Posterior vena cava (tissue), 2 donors: ENCODE measurements around the gene SLC35G1. TPM values are rescaled to one million over a fixed set of nuclear protein-coding genes. Genes with fewer than 3 reads are reported as not detected.

ENCODE experiments used
- DNase-seq: peaks from one replicate; pipeline ENCODE4 v3.0.0-alpha.2; 2020; ENCODE audit warnings: low spot score
- intact Hi-C, 2 donors: fragments of 100-400 bp; cut with DNase I; formaldehyde crosslinking; loops; one replicate each; pipeline versions ENCODE4 v1.14.1 to v1.14.2; 2022 to 2023
- total RNA-seq, 2 donors: library from RNA; stranded (reverse); fragmentation: NEBNext Ultra II Directional; extraction: Animal tissue kit (Norgen Biotek cat#: 25700); gene quantifications; one replicate each; pipeline ENCODE4 v1.2.1, GENCODE V29; 2021
- donor health status: DM: yes; HTN: yes; CAD: no.
- donor health status: DM: yes; HTN: yes; CAD: no.

The SLC35G1 gene
- total RNA-seq, 2 donors from 2014 or later, result 2.7 to 3.1 TPM

GRCh38 chr10:93874309-93875031 lies 19.3 kb upstream of the SLC35G1 start:
- DNase-seq, result no peak
- intact Hi-C loops, result no loop called here

GRCh38 chr10:93875032-93875358 lies 18.8 kb upstream of the SLC35G1 start:
- DNase-seq, result no peak
- intact Hi-C loops, result no loop called here

DNA sequence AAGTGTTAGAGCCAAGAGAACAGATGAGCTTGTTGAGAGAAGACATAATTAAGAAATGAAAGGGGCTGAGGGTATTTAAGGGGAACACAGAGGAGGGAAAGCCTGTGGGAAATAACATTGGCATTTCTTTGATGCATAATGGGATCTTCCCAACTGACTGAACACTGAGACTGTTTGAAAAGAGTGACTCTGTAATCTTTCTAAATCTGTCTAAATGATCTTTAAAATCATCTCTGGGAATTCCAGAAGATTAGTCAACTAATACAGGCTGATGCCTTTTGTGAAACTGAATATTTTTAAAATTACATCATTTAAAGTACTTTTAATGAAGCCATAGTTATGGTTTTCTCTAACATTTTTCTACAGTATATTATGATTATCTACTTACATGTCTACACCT lies 17.4 kb upstream of the SLC35G1 start:
- intact Hi-C loops, result no loop called here
- DNase-seq, result no peak

GRCh38 chr10:93879273-93879672 lies 14.5 kb upstream of the SLC35G1 start:
- intact Hi-C loops, result no loop called here
- DNase-seq, result no peak

- intact Hi-C loops, result no loop called here
- DNase-seq, result no peak
Measured at GRCh38 chr10:93894516-93895378, 969 bp downstream of the SLC35G1 start.

- DNase-seq, result no peak
- intact Hi-C loops, result no loop called here
Measured at GRCh38 chr10:93897070-93897780, 3.4 kb downstream of the SLC35G1 start.

DNA sequence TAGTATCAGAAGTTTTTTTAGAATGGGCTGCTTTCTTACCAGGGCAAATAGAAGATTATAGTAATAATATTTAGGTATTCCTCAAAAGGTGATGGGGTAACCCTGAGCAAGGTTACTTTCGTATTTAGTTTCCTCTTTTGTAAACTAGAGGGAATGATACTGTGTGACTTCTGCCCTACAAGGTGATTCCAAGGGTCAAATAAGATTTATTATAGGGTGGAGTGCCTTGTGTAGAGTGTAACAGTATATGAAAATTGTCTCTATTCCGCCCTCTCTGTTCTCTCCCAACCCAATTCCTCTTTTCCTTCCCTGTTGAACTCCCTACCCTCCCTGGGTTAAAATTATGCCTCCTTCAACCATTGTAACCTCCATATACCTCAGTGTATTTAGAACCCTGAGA lies 5.3 kb downstream of the SLC35G1 start:
- DNase-seq, result no peak
- intact Hi-C loops, result no loop called here

DNA sequence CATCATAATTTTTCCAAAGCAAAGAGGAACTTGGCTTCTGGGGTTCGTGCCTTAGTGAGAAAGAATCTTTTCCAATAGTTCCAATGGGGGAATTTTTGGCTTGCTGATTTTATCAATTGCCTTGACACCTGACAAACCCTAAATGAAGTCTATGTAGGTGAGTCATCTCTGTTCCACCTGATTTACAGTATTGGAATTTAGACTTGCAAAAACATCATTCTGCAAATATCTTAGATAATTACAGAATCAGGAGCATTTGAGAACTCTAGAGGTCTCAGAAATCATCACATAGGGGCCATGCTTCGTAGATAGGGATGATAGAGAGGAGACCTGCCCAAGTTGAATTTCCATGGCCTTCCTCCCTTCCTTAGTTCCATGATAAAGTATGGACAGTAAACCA lies 9.3 kb downstream of the SLC35G1 start:
- no peak for DNase-seq
- intact Hi-C loops, result no loop called here

DNA sequence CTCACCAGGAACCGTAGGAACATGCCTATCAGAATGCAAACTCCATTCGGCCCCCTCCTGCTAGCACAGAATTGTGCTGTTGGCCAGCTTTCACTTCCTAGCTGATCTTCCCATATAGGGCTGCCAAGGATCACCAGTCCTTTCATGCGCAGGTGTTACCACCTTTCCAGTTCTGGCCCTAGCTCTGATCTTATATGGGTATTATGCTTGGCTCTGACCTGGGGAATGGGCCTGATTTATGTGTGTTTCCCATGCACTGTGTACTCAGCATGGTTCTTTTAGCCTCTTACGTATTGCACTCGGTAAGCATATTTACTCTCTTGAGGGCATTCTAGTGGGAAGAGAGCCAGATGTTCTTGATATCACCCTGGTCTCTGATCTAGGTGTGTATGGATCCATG lies 11.1 kb downstream of the SLC35G1 start:
- intact Hi-C loops, result no loop called here
- DNase-seq, result no peak

GRCh38 chr10:93907059-93907458 lies 13.3 kb downstream of the SLC35G1 start:
- no peak for DNase-seq
- intact Hi-C loops, result no loop called here

DNA sequence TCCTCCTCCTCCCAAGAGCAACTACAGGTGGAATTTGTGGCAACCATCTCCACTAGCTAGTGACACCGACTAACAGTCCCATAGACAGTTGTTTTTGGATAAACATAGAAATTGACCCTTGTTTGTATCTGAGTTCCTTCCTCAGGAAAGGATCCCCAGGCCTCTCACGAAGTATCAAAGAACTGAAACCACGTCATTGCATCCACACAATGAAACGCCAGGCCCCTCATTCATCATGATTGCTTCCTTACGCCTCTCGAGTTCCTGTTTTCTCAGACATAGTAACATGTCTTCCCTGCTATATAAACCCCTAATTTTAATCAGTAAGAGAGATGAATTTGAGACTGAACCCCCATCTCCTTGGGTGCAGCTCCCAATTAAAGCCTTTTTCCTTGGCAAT lies 18.1 kb downstream of the SLC35G1 start:
- DNase-seq, result no peak
- intact Hi-C loops, result loop anchor here in 1 of 2 donors (10.0 kb wide), 1 partner anchor 393 kb away; no protein-coding TSS in a partner anchor

GRCh38 chr10:93912444-93912843 lies 18.7 kb downstream of the SLC35G1 start:
- intact Hi-C loops, result loop anchor here in 1 of 2 donors (10.0 kb wide), 1 partner anchor 392 kb away; no protein-coding TSS in a partner anchor
- DNase-seq, result no peak

- intact Hi-C loops, result loop anchor here in 1 of 2 donors (10.0 kb wide), 1 partner anchor 391 kb away; no protein-coding TSS in a partner anchor
- no peak for DNase-seq
Measured at GRCh38 chr10:93913706-93914105, 19.9 kb downstream of the SLC35G1 start.

DNA sequence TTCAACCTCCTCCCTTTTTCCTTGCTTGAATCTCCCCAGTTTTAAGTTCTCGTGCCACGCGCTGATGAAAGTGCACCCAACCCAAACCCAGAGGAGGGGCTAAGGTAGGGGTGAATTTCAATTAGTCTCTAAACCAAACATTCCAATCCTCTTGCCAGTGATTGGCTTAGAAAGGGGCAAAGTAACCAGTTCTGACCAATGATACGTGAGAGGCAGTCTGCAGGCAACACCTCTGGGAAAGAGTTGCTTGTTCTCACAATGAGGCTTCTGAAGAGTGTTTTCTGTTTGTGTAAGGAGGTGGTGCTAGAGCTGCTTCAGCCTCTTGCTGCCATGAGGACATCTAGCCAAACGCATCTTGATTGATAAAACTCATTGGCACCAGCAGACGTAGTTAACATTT lies 21.8 kb downstream of the SLC35G1 start:
- intact Hi-C loops, result loop anchor here (5.0 to 10.0 kb wide), 2 partner anchors 389 to 407 kb away; no protein-coding TSS in a partner anchor
- no peak for DNase-seq

GRCh38 chr10:93916257-93917063 lies 22.7 kb downstream of the SLC35G1 start:
- intact Hi-C loops, result loop anchor here (5.0 to 10.0 kb wide), 2 partner anchors 388 to 406 kb away; no protein-coding TSS in a partner anchor
- no peak for DNase-seq

- DNase-seq, result no peak
- intact Hi-C loops, result loop anchor here (5.0 to 10.0 kb wide), 2 partner anchors 388 to 405 kb away; no protein-coding TSS in a partner anchor
Measured at GRCh38 chr10:93917064-93917391, 23.2 kb downstream of the SLC35G1 start.

DNA sequence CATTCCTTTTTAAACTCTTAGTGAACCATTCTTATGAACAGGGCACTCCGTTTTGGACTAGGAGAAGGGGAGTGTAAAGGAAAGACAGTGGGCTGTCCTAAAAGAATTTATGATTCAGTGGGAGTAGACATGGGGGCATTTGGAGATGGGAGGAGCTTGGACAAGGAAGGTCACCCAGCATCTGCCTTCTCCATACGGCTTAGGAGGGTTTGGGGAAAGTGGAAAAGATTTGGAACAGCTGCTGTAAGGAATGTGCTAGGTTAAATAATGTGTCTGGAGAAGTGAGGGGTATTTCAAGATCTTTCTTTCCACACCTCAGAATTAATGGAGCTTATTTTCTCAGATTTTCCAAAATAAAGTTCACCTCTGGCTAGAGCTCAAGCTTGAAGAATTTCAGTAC lies 24.0 kb downstream of the SLC35G1 start:
- intact Hi-C loops, result loop anchor here (5.0 to 10.0 kb wide), 2 partner anchors 387 to 404 kb away; no protein-coding TSS in a partner anchor
- DNase-seq, result no peak

DNA sequence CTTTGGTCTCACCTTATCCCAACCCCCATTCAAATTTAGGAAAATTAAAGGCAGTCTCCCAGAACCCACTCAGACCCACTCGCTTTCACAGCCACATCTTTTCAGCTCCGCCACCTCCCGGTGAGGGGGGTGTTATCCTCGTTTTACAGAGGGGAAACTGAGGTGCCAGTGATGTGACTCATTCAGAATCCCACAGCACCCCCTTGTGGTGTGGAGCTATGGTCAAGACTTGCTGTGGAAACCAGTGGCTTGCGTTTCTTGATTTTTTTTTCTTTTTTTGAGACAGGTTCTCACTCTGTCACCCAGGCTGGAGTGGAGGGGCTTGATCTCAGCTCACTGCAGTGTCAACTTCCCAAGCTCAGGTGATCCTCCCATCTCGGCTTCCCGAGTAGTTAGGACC lies 27.6 kb downstream of the SLC35G1 start:
- intact Hi-C loops, result no loop called here
- DNase-seq, result no peak

DNA sequence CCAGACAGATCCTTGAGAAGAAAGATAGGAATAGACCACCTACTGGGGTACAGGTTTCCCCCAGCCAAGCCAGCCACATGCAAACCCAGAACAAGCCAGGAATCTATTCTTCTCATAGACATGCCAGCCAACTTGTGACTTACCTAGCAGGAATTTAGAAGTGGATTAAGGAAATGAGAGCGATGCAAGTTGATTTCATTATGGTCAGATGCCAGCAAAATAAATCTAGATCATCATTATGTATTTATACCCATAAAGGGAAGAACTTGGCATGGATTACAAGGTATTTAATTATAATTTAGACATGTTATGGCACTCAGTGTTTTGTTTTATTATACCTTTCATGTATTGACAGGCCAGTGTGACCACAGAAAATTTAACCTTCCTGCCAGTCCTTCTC lies 32.8 kb downstream of the SLC35G1 start:
- no peak for DNase-seq
- intact Hi-C loops, result no loop called here
